MCF 10A (cell line): ENCODE measurements around the gene PPFIA1. TPM values are rescaled to one million over a fixed set of nuclear protein-coding genes. Genes with fewer than 3 reads are reported as not detected.

ENCODE experiments used
- BruUV-seq: library from RNA; stranded (reverse); fragments of 400-500 nt; replicated peaks from 2 replicates; lab custom pipeline; 2021; lab: Mats Ljungman, UMichigan
- CTCF ChIA-PET: fragments of 300-600 bp; sonication (Branson Sonifier 250); formaldehyde crosslinking; extraction: SDS; loops from one replicate; lab custom pipeline; 2021; ENCODE audit warnings: antibody characterized with exemption, inconsistent platforms; lab: Yijun Ruan, JAX
- POLR2A ChIA-PET: fragments of 300-600, 350-650 bp; sonication (Branson Sonifier 250); formaldehyde crosslinking; extraction: SDS; loops from one replicate; lab custom pipeline; 2020; ENCODE audit warnings: antibody characterized with exemption, inconsistent platforms; lab: Yijun Ruan, JAX
- DNase-seq: peaks from one replicate; pipeline ENCODE4 v3.0.0-alpha.2; 2018; ENCODE audit not compliant: unreplicated experiment
- H3K27ac Mint-ChIP-seq: one replicate; pipeline ENCODE4 v1.8.0; 2022; ENCODE audit warnings: mild to moderate bottlenecking, low read depth, mixed read lengths; ENCODE audit not compliant: unreplicated experiment
- H3K27me3 Mint-ChIP-seq: one replicate; pipeline ENCODE4 v1.8.0; 2022; ENCODE audit warnings: mixed read lengths; ENCODE audit not compliant: insufficient read depth, unreplicated experiment
- H3K36me3 Mint-ChIP-seq: one replicate; pipeline ENCODE4 v1.8.0; 2022; ENCODE audit warnings: mild to moderate bottlenecking, moderate library complexity, mixed read lengths; ENCODE audit not compliant: insufficient read depth, unreplicated experiment
- H3K4me1 Mint-ChIP-seq: one replicate; pipeline ENCODE4 v1.8.0; 2022; ENCODE audit warnings: mixed read lengths; ENCODE audit not compliant: insufficient read depth, unreplicated experiment
- H3K4me3 Mint-ChIP-seq: one replicate; pipeline ENCODE4 v1.8.0; 2022; ENCODE audit warnings: mild to moderate bottlenecking, moderate library complexity, mixed read lengths; ENCODE audit not compliant: unreplicated experiment
- H3K9me3 Mint-ChIP-seq: one replicate; pipeline ENCODE4 v1.8.0; 2022; ENCODE audit warnings: mixed read lengths; ENCODE audit not compliant: unreplicated experiment
- intact Hi-C: fragments of 100-400 bp; cut with micrococcal nuclease; formaldehyde crosslinking; loops from 2 replicates; pipeline ENCODE4 v1.14.1; 2022
- total RNA-seq: library from RNA; stranded (reverse); gene quantifications from 2 replicates; pipeline ENCODE4 v1.2.3, GENCODE V29; 2022
- TF ChIP-seq, protein P1 (sequence below): fragments of 200-600 bp; IDR thresholded peaks from one replicate; pipeline ENCODE4 v1.8.0; 2022; ENCODE audit warnings: antibody characterized with exemption, mild to moderate bottlenecking; ENCODE audit not compliant: unreplicated experiment

Gene PPFIA1
- total RNA-seq, 1 experiment from 2014 or later = 78.8 TPM

DNA sequence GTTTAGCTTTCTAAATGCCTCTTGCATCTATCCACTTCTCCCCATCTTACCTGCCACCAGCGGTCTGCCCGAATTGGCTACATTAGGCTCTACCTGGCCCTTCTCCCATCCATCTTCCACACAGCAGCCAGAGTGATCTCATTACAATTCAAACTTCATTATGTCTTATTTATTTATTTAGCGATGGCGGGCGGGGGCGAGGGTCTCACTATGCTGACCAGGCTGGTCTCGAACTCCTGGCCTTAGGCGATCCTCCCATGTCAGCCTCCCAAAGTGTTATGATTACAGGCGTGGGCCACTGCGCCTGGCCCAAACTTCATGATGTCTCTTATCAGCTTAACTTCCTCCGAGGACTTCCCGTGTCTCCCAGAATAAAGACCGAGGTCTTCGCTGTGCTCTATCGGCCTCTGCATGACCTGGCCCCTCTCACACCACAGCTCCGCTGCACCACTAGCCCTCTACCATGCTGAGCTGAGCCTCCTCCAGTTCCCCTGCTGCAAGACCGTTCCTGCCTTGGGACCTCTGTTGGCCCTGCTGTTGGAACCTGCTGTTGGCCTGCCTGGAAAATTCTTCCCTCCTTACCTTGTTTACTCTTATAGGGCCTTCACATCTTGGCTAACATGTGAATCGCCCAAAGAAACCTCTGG lies 127.0 kb downstream of the PPFIA1 start:
- Mint-ChIP-seq H3K4me1 (peaks cover 20% of the 10 kb centered on the region), H3K27me3 (no peaks in the 10 kb centered on the region), H3K36me3 (peaks cover 32% of the 10 kb centered on the region), H3K27ac (peak overlapping the region; percentile 67), H3K9me3 (no peaks in the 10 kb centered on the region), H3K4me3 (peak overlapping the region; percentile 85)
- no TSS peak for BruUV-seq
- no peak for DNase-seq
- ChIA-PET CTCF (interaction anchor here (0.6 kb wide), 1 partner anchor 13 kb away, joined by 4 read pairs; no protein-coding TSS in a partner anchor), POLR2A (interaction anchor here (0.6 to 2.4 kb wide), 5 partner anchors 9 to 197 kb away, joined by 3 to 7 read pairs (median 3); no protein-coding TSS in a partner anchor)
- intact Hi-C loops = no loop called here
- TF ChIP-seq, protein P1, sequence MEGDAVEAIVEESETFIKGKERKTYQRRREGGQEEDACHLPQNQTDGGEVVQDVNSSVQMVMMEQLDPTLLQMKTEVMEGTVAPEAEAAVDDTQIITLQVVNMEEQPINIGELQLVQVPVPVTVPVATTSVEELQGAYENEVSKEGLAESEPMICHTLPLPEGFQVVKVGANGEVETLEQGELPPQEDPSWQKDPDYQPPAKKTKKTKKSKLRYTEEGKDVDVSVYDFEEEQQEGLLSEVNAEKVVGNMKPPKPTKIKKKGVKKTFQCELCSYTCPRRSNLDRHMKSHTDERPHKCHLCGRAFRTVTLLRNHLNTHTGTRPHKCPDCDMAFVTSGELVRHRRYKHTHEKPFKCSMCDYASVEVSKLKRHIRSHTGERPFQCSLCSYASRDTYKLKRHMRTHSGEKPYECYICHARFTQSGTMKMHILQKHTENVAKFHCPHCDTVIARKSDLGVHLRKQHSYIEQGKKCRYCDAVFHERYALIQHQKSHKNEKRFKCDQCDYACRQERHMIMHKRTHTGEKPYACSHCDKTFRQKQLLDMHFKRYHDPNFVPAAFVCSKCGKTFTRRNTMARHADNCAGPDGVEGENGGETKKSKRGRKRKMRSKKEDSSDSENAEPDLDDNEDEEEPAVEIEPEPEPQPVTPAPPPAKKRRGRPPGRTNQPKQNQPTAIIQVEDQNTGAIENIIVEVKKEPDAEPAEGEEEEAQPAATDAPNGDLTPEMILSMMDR = no peak

DNA sequence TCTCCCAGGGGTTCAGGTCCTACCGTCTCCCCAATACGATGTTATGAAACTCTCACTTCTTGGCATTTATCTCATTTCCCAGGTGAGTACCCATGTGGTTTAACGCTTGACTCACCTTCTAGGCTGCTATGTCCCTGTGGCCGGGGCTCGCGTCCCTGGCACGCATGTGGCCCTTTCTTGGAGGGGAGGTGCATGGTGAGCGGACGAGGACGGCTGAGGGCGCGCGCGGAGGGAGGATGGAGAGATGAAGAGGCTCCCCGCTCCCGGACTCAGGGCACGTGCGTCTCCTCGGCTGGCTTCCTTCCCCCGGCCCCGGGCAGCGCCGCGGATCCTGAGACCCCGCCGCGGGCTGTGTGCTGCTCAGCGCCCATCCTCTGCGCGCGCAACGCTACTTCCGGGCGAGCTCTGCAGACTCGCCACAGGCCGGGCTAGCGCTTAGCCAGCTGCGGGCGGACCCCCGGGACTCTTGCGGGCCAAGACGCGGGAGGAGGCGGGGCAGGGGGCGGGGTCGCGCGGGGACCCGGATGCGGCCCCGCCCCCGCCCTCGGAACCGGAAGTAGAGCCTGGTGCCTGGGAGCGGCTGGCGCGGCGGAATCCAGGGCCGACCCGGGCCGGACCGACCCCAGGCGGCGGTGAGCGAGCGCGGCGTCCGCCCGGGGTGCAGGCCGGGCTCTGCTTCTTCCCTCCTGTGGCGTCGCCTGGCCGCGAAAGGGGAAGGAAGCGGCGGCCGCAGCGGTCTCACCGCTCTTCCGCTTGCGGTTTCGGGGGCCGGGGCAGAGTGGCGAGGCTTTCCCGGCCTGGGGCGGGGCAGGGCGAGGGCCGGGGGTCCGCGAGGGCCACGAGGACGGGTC lies 127.7 kb downstream of the PPFIA1 start, which contains the start of gene CTTN:
TSS of gene CTTN (plus strand) at position 547 of the 851 bp plus-strand sequence. CDS start 8,769 bp downstream, outside the sequence.
- intact Hi-C loops = no loop called here
- TF ChIP-seq, protein P1 = no peak
- peaks cover 37% of the 10 kb centered on the region for H3K36me3 Mint-ChIP-seq
- peak within 1 kb of the TSS; percentile 96 for H3K27ac Mint-ChIP-seq
- H3K9me3 Mint-ChIP-seq = no peaks in the 10 kb centered on the region
- peak within 1 kb of the TSS; percentile 85 for H3K4me3 Mint-ChIP-seq
- CTCF ChIA-PET = no interaction called here
- no peaks in the 10 kb centered on the region for H3K27me3 Mint-ChIP-seq
- H3K4me1 Mint-ChIP-seq = peaks cover 25% of the 10 kb centered on the region
- POLR2A ChIA-PET = interaction anchor here (0.6 to 2.4 kb wide), 6 partner anchors 10 to 272 kb away, joined by 3 to 7 read pairs (median 4); no protein-coding TSS in a partner anchor
- TSS peak; percentile 31 for BruUV-seq
- DNase-seq = peak; percentile 76

DNA sequence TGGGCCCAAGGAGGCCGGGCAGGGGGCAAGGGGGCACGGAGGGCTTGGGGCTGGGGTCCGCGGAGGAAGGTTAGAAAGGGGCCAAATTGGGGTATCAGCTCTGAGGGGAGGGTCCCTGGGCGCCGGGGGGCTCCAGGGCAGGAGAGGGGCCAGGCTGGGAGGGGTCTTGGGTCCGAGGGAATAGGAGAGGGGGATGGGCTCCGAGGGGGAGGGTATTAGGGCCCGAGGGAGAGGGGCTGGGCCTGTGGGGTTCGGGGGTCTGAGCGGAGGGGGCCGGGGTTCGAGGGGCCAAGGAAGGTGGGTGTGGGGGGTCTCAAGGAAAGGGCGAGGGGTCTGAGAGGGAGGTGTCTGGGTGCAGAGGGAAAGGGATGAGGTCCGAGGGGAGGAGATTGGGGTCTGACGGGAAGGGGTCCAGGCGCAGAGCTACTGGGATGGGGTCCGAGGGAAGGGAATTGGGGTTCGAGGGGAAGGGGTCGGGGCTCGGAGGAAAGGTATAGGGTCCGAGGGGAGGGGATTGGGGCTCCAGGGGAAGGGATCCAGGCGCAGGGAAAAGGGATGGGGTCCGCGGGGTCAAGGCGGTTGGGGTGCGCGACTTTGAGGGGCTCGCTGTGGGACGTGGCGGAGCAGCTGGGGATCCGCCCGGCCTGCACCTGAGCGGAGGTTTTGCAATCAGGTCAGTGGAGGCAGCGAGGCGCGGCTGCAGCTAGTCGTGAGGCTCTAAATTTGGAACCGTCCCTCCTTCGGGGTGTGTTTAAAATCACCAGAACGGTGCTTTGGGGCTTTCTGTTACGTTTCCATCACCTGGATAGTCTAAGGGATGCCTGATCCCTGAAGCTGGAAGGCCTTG lies 128.6 kb downstream of the PPFIA1 start:
- no TSS peak for BruUV-seq

More for the DNA sequence above, 128.6 kb downstream of the PPFIA1 start:
- H3K4me3 Mint-ChIP-seq = peak overlapping the region; percentile 85
- DNase-seq = no peak
- TF ChIP-seq, protein P1 = no peak
- CTCF ChIA-PET = interaction anchor here (0.6 kb wide), 1 partner anchor 151 kb away, joined by 4 read pairs; no protein-coding TSS in a partner anchor
- POLR2A ChIA-PET = interaction anchor here (0.6 to 2.4 kb wide), 12 partner anchors 10 to 1937 kb away, joined by 3 to 6 read pairs (median 3); partner anchors contain the start of gene NADSYN1
- H3K27ac Mint-ChIP-seq = peak overlapping the region; percentile 96
- H3K36me3 Mint-ChIP-seq = peaks cover 35% of the 10 kb centered on the region
- H3K4me1 Mint-ChIP-seq = peaks cover 25% of the 10 kb centered on the region
- intact Hi-C loops = no loop called here
- no peaks in the 10 kb centered on the region for H3K27me3 Mint-ChIP-seq
- H3K9me3 Mint-ChIP-seq = no peaks in the 10 kb centered on the region
